Measurements from ENCODE around the gene USP44.
"Not testable (repeated sequence)": the region's sequence is repeated elsewhere in the genome, so short reads cannot be mapped to it uniquely, and the experiment has no call there.

The USP44 gene

DNA sequence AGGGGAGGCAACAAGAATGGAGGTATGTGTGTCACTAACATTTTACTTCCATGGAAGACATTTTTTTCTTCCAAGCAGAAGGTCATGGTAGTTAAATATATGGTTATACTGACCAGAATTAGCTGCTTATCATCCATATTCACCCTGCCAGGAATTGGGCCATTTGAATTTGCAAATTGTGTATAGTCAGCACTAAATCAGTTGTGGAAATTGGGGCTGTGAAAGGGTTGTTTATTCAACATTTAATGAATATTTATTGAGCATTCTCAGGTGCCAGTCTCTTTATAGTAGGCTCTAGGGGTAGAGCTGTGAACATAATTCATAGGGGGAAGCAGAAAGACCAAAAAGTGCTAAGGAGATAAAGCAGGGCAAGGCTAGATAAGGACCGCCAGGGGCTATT, 39.3 kb downstream of the USP44 start:
- no peak for DNase-seq (ENCODE audit: low spot score)
- no peak for FAIRE-seq

DNA sequence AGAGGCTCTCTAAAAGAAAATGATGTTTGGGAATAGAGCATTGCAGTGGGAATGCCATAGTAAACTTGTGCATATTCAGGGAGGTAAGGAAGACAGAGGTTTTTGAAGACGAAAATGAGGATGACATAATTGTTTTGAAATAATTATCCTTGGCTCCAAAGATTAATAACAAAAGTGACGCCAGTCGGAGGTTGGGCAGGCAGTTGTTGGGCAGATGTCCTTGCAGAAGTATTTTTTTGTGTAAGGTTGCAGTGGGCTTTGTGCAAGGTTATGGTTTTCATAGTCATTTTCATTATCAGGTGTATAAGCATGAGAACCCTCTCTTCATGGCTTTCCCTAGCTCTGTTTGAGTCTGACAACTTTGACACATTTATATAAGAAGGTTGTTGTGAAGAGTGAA, 42.0 kb downstream of the USP44 start:
- FAIRE-seq: no peak
- DNase-seq (ENCODE audit: low spot score): no peak

DNA sequence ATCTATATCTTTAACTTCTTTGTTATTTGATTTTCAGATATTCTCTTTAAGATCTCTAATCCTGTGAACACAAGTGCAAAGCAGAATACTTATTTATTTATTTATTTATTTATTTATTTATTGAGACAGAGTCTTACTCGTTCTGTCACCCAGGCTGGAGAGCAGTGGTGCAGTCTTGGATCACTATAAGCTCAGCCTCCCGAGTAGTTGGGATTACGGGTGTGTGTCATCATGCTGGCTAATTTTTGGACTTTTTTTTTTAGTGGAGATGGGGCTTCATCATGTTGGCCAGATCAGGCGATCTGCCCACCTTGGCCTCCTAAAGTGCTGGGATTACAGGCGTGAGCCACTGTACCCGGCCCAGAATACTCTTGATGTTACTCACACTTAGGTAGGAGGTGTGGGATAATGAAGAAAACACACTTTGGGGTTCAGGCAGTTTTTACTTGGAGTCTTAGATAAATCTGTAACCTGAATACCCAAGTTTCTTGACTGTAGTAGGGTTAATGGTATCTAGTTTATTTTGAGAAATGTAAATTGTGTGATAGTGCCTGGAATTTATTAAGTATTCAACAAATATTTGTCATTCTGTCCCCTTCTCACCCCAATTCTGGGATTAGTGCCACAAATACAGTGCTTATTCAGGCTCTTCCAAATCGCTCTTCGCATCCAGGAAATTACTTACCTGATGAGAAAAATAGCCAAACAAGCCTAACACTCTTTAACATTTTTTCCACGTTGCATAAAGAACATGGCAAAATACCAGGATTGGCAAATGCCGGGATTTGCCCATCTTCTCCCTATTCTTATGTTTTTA, 44.4 kb downstream of the USP44 start:
- FAIRE-seq: no peak
- no peak for DNase-seq (ENCODE audit: low spot score)

DNA sequence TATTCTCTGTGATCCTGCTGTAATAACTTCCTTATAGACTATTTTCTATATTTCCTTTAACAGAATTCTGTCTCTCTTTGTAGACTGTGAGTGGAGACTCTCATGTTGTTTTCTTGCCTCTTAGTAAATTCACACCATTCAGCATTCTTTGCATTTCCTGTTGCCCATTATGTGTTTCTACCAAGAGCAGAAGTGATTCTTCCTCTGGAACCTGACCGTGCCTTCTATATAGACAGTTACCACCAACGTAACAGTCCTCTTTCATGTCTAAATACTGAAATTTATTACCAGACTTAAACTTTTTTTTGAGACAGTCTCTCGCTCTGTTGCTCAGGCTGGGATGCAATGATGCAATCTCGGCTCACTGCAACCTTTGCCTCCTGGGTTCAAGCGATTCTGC, 46.2 kb downstream of the USP44 start:
- DNase-seq (ENCODE audit: low spot score) (no peak), FAIRE-seq (no peak)

DNA sequence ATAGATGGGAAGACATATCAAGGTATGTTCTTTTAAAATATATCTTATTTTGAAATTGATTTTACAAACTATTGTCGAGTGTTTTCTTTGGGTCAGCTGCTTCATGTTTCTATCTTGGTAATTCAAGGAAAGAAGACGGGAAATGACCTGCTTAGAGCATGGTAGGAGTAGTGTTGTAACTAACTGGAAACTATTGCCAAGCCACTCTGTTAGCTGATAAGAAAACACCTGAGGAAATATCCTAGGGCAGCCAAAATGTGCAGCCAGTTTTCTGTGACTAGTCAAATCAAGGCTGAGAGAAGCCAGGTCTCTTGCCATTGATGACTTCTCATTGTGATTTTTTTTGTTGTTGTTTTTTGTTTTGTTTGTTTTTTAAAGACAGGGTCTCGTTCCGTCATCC, 47.1 kb downstream of the USP44 start:
- DNase-seq (ENCODE audit: low spot score) (no peak), FAIRE-seq (no peak)

DNA sequence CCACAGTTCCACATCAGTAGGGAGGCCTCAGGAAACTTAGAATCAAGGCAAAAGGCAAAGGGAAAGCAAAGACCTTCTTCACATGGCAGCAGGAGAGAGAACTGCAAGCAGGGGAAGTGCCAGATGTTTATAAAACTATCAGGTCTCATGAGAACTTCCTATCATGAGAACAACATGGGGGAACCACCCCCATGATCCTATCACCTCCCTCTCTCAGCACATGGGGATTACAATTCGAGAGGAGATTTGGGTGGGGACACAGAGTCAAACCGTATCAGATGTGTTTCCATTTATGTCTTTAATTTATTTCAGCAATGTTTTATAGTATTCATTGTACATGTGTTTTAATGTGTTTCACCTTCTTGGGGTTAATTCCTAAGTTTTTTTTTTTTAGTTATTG, 51.5 kb downstream of the USP44 start:
- FAIRE-seq: no peak
- DNase-seq (ENCODE audit: low spot score): no peak

- FAIRE-seq: no peak
Observed at GRCh38 chr12:95498968-95499367, 52.3 kb downstream of the USP44 start.

GRCh38 chr12:95497031-95497430, 54.2 kb downstream of the USP44 start:
- no peak for FAIRE-seq
- DNase-seq (ENCODE audit: low spot score): no peak

More at GRCh38 chr12:95498968-95499367, 52.3 kb downstream of the USP44 start:
- no peak for DNase-seq (ENCODE audit: low spot score)

DNA sequence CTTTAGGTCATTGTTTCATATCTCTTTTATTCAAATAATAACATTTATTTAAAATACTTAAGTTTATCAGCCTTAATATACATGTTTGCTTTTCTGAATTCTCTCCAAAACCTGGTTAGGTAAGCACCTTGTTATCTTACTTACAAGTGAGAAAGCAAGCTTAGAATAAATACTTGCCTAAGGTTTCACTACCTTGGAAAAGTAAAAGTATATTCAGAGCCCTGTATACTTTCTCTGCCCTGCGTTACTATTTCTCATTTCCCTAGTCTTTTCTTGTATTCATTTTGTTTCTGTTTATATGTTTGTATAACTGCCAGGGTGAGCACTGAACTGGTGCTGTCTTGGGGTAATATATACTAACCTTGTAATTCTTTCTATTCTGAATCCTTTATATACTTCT, 55.8 kb downstream of the USP44 start:
- no peak for DNase-seq (ENCODE audit: low spot score)
- FAIRE-seq: no peak

DNA sequence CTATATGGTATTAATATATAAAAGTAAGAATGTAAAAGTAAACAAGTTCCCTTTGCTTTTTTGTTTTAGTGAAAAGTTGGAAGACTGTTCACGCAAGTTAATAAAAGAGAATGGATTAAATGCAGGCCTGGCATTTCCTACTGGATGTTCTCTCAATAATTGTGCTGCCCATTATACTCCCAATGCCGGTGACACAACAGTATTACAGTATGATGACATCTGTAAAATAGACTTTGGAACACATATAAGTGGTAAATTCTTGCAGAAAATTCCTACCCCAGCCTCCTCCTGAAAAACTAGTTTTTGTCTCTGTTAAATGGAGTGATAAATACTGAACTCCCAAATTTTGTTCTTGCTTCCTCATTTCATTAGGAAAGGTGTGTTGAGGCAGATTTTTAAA, 56.4 kb downstream of the USP44 start:
- no peak for FAIRE-seq
- DNase-seq (ENCODE audit: low spot score): no peak

DNA sequence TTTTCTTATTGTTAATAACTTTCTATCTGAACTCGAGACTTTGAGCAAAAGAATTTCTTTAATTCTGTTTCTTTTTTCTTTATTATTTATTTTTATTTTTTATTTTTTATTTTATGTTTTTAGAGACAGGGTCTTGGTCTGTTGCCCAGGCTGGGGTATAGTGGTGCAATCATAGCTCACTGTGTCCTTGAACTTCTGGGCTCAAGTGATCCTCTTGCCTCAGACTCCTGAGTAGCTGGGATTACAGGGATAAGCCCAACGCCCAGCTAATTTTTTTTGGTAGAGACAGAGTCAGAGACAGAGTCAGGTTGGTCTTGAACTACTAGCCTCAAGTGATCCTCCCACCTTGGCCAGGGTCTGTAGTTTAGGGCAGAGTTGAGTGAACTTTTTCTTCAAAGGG, 58.8 kb downstream of the USP44 start:
- no peak for FAIRE-seq

DNA sequence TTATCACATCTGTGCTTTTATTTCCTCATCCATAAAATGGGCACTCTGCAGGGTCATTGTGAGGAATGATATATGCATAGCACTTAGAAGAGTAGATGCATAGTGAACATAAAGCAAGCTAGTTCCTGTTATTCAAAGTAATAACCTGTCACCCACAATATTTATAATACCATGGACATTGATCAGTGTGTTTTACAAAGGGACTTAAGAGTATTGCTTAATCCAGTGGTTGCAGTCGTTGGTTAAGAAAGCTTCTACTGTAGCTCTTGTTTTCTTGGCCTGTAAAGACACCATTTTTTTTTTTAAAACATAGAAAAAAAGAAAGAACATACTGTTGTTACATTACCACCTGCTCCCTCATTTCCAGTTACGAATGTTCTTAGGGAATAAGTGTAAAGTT, 64.3 kb downstream of the USP44 start:
- no peak for FAIRE-seq
- no peak for DNase-seq (ENCODE audit: low spot score)

More for the DNA sequence above, 58.8 kb downstream of the USP44 start:
- DNase-seq (ENCODE audit: low spot score): no peak

GRCh38 chr12:95484524-95484923, 66.8 kb downstream of the USP44 start:
- no peak for DNase-seq (ENCODE audit: low spot score)

GRCh38 chr12:95482564-95482963, 68.7 kb downstream of the USP44 start:
- not testable (repeated sequence) for FAIRE-seq

More at GRCh38 chr12:95484524-95484923, 66.8 kb downstream of the USP44 start:
- no peak for FAIRE-seq

DNA sequence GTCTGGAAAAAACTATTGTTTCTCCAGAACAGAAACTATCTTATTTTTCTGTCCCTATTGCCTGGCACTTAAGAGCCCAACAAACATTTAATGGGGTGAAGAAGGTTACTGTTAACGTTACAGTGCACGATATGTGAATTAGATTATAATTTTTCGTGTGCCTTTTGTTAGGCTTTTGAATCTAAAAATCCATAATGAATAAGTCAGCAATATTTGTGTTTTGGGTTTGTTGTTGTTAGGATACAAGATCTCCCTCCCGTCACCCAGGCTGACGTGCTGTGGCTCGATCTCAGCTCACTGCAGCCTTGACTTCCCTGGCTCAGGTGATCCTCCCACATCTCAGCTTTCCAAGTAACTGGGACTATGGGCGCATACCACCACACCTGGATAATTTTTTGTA, 69.4 kb downstream of the USP44 start:
- no peak for FAIRE-seq

More at GRCh38 chr12:95482564-95482963, 68.7 kb downstream of the USP44 start:
- not testable (repeated sequence) for DNase-seq (ENCODE audit: low spot score)

GRCh38 chr12:95481072-95481471, 70.2 kb downstream of the USP44 start:
- FAIRE-seq (no peak), DNase-seq (ENCODE audit: low spot score) (no peak)

More for the DNA sequence above, 69.4 kb downstream of the USP44 start:
- DNase-seq (ENCODE audit: low spot score): no peak

DNA sequence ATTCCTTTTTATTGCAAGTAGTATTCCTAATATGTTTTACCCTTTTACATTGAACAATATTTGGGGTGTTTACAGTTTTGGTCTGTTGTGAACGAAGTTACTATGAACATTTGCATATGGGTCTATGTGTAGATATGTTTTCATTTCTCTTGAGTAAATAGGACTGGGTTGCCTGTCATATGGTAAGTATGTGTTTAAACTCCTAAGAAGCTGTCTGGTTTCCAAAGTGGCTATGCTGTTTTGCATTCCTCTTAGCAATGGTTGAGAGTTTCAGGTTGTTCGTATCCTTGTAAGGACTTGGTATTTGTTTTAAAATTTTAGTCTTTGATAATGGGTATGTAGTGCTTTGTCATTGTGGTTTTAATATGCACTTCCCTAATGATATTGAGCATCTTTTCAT, 71.0 kb downstream of the USP44 start:
- FAIRE-seq: no peak
- no peak for DNase-seq (ENCODE audit: low spot score)

DNA sequence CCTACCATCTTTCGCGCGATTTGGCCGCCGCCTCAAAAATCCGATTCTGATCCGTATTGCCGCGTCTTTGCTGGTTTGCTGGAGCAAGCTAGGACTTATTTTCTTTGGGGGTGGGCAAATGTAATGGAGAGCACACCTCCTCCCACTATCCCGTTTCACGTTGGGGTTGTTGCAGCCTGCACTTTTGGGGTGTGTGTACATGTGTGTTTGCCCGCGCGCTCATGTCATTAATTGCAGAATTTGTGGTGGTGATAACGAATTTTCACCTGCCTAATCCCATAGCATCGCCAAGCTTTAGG, 76.7 kb downstream of the USP44 start:
- DNase-seq (ENCODE audit: low spot score) (no peak), FAIRE-seq (no peak)

- peak; percentile 70 for FAIRE-seq
- peak; percentile 88 for DNase-seq (ENCODE audit: low spot score)
Observed at GRCh38 chr12:95473884-95474659, 77.2 kb downstream of the USP44 start, which contains the start of gene METAP2. Gene METAP2 (plus strand): TSS chr12:95474152. CDS start chr12:95474180, 28 bp downstream.

DNA sequence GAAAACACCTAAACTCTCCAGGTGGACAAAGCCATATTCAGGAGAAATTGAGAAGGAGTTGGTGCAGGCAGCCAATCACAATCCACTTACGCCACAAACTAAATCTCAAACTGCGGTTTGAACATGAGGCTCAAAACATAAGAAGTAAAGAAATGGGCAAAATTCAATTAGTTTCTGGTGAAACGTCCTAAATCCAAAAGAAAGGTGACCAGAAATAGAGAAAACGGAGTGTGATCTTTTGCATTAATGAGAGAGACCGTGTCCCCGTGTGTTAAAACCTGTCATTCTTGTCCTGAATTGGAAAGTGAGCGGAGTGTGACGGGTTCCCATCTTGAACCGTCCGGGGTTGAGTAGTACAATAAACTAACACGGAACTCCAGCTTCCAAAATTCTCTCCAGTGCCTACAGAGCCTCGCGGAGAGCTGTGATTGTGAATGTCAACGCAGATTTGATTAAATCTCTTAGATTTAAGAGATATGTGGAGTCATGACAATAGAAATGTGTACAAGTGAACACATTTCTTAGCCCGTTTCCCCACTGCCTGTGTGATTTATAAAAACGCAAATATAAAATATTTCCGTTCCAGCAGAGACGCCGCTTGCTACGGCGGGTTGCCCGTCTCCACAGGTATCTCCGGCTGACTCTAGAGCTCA, 77.9 kb downstream of the USP44 start:
- peak; percentile 17 for DNase-seq (ENCODE audit: low spot score)
- no peak for FAIRE-seq

DNA sequence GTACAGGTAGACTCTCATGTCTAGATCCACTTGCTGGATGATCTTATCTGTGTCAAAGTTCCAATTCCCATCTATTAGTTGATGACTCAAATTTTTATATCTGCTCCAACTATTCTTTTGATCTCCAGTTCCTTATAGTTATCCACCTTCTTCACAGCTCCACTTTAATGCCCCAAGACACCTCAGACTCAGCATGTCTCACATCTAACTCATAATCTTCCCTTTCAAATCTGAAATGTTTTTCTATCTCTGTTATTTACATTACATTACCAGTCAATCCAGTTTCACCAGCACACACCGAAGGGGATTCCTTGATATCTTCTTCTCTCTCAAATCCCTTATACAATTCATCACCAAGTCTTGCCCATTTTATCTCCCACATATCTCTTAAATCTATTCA, 81.0 kb downstream of the USP44 start:
- DNase-seq (ENCODE audit: low spot score) (no peak), FAIRE-seq (no peak)
